NK-92 treated with Interleukin-12 subunit alpha and Interleukin-12 subunit beta, amount 100 ng/mL, for 24 hours (cell line): Measurements from ENCODE around the gene PCNX2.

Experiments
- DNase-seq: peaks from one replicate; lab custom pipeline; 2025; lab: John Stamatoyannopoulos, UW

PCNX2 gene

GRCh38 chr1:233256789-233257188, 38.7 kb downstream of the PCNX2 start:
- no peak for DNase-seq

- DNase-seq, result no peak
Measured at GRCh38 chr1:233256191-233256590, 39.3 kb downstream of the PCNX2 start.

- DNase-seq, result no peak
Measured at GRCh38 chr1:233255145-233255544, 40.4 kb downstream of the PCNX2 start.

GRCh38 chr1:233253832-233254331, 41.6 kb downstream of the PCNX2 start:
- DNase-seq, result no peak

GRCh38 chr1:233253231-233253831, 42.2 kb downstream of the PCNX2 start:
- no peak for DNase-seq

GRCh38 chr1:233252441-233252840, 43.1 kb downstream of the PCNX2 start:
- no peak for DNase-seq

- DNase-seq, result no peak
Measured at GRCh38 chr1:233251201-233251720, 44.3 kb downstream of the PCNX2 start.

- no peak for DNase-seq
Measured at GRCh38 chr1:233248014-233248413, 47.5 kb downstream of the PCNX2 start.

GRCh38 chr1:233246965-233247364, 48.6 kb downstream of the PCNX2 start:
- DNase-seq, result no peak

GRCh38 chr1:233245191-233245765, 50.2 kb downstream of the PCNX2 start:
- no peak for DNase-seq

GRCh38 chr1:233244183-233244582, 51.3 kb downstream of the PCNX2 start:
- DNase-seq, result no peak

- no peak for DNase-seq
Measured at GRCh38 chr1:233242827-233243483, 52.6 kb downstream of the PCNX2 start.

GRCh38 chr1:233241759-233242158, 53.8 kb downstream of the PCNX2 start:
- no peak for DNase-seq

GRCh38 chr1:233240829-233241682, 54.5 kb downstream of the PCNX2 start:
- DNase-seq, result no peak

GRCh38 chr1:233240371-233240770, 55.2 kb downstream of the PCNX2 start:
- DNase-seq, result no peak

GRCh38 chr1:233238884-233239431, 56.6 kb downstream of the PCNX2 start:
- DNase-seq, result no peak

GRCh38 chr1:233237647-233238046, 57.9 kb downstream of the PCNX2 start:
- no peak for DNase-seq

GRCh38 chr1:233233508-233234040, 62.0 kb downstream of the PCNX2 start:
- no peak for DNase-seq

- no peak for DNase-seq
Measured at GRCh38 chr1:233230011-233230410, 65.5 kb downstream of the PCNX2 start.

GRCh38 chr1:233229288-233229687, 66.2 kb downstream of the PCNX2 start:
- no peak for DNase-seq

GRCh38 chr1:233227930-233228465, 67.5 kb downstream of the PCNX2 start:
- no peak for DNase-seq
